Caco-2 (cell line): ENCODE data around the gene MVB12A. TPM values are rescaled to one million over a fixed set of nuclear protein-coding genes. Genes with fewer than 3 reads are reported as not detected.
A peak's percentile ranks its signal among the peaks of the same experiment; 100 is the strongest.

Experiments
- BruUV-seq: library from RNA; stranded (reverse); fragments of 400-500 nt; replicated peaks from 2 replicates; lab custom pipeline; 2021; lab: Mats Ljungman, UMichigan
- CTCF ChIA-PET: fragments of 300-600 bp; sonication (Branson Sonifier 250); formaldehyde crosslinking; loops from one replicate; lab custom pipeline; 2022; ENCODE audit warnings: antibody characterized with exemption; lab: Charles Lee
- POLR2A ChIA-PET: fragments of 300-600 bp; sonication (Branson Sonifier 250); formaldehyde crosslinking; loops from one replicate; lab custom pipeline; 2022; ENCODE audit warnings: antibody characterized with exemption; lab: Charles Lee
- DNase-seq, 2 experiments: peaks; one replicate each; pipeline versions ENCODE4 v3.0.0 to v3.0.0-alpha.2; 2020 to 2022
- H3K27me3 ChIP-seq: replicated peaks from 2 replicates; pipeline ENCODE4 v1.6.0; 2011; ENCODE audit warnings: low read length; ENCODE audit not compliant: control insufficient read depth, insufficient read depth
- H3K36me3 ChIP-seq: 2 replicates; pipeline ENCODE4 v1.5.1; 2011; ENCODE audit warnings: low read length; ENCODE audit not compliant: control insufficient read depth, insufficient read depth
- H3K4me1 ChIP-seq: fragments of 250-450 bp; sonication (Bioruptor Pico); 2 replicates; pipeline ENCODE4 v1.5.1; 2020; ENCODE audit warnings: mild to moderate bottlenecking
- H3K4me3 ChIP-seq: 2 replicates; pipeline ENCODE4 v1.5.1; 2011; ENCODE audit warnings: low read depth, mild to moderate bottlenecking, control low read depth, low read length
- H3K9me3 ChIP-seq: fragments of 250-450 bp; sonication (Bioruptor Pico); 2 replicates; pipeline ENCODE4 v1.5.1; 2020; ENCODE audit warnings: mild to moderate bottlenecking, moderate library complexity
- H3K27ac Mint-ChIP-seq: one replicate; pipeline ENCODE4 v1.8.0; 2022; ENCODE audit warnings: mixed read lengths; ENCODE audit not compliant: unreplicated experiment
- H3K27me3 Mint-ChIP-seq: one replicate; pipeline ENCODE4 v1.8.0; 2022; ENCODE audit warnings: mixed read lengths; ENCODE audit not compliant: insufficient read depth, unreplicated experiment
- H3K36me3 Mint-ChIP-seq: one replicate; pipeline ENCODE4 v1.8.0; 2022; ENCODE audit warnings: mild to moderate bottlenecking, mixed read lengths; ENCODE audit not compliant: insufficient read depth, unreplicated experiment
- H3K4me1 Mint-ChIP-seq: one replicate; pipeline ENCODE4 v1.8.0; 2022; ENCODE audit warnings: low read depth, mixed read lengths; ENCODE audit not compliant: unreplicated experiment
- H3K4me3 Mint-ChIP-seq: one replicate; pipeline ENCODE4 v1.8.0; 2022; ENCODE audit warnings: mild to moderate bottlenecking, moderate library complexity, mixed read lengths; ENCODE audit not compliant: unreplicated experiment
- H3K9me3 Mint-ChIP-seq: one replicate; pipeline ENCODE4 v1.8.0; 2022; ENCODE audit warnings: mixed read lengths; ENCODE audit not compliant: unreplicated experiment
- intact Hi-C: fragments of 100-400 bp; cut with micrococcal nuclease; formaldehyde crosslinking; loops from one replicate; pipeline ENCODE4 v1.10.0; 2022; ENCODE audit not compliant: unreplicated experiment
- total RNA-seq: library from RNA; stranded (reverse); gene quantifications from 2 replicates; pipeline ENCODE4 v1.2.3, GENCODE V29; 2022
- TF ChIP-seq, protein P1 (sequence below), 2 experiments: fragments of 200-600 bp in 1 of 2; IDR thresholded peaks; 1 replicate in 1 of 2; 2 replicates in 1 of 2; pipeline versions ENCODE4 v1.5.1 to v1.8.0; 2011 to 2022; ENCODE audit warnings: antibody characterized with exemption in 1 of 2, control low read depth in 1 of 2, inconsistent platforms in 1 of 2, low read depth in 1 of 2, low read length in 1 of 2, mild to moderate bottlenecking in 1 of 2, moderate library complexity in 1 of 2; ENCODE audit not compliant: insufficient read depth in 1 of 2, severe bottlenecking in 1 of 2, unreplicated experiment in 1 of 2

Gene MVB12A
- total RNA-seq, 1 experiment from 2014 or later: 36.7 TPM

DNA sequence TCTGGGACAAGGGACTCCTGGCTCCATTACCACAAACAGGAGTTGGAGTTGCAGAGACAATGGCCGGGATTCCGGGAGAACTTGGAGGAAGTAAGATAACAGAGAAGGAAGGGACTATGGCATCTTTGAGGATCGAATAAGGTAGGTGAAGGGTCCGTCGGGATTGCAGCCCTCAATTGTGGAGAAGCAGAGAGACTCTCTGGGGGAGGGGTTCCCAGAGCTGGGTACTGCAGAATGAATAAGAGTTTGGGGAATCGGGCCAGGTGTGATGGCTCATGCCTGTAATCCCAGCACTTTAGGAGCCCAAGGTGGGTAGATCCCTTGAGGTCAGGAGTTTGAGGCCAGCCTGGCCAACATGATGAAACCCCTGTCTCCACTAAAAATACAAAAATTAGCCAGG is 18.2 kb upstream of the MVB12A start:
- Mint-ChIP-seq H3K9me3 (no peaks in the 10 kb centered on the region), H3K36me3 (peaks cover 21% of the 10 kb centered on the region), H3K4me1 (no peaks in the 10 kb centered on the region), H3K27ac (no peak overlapping the region), H3K27me3 (no peaks in the 10 kb centered on the region), H3K4me3 (no peak overlapping the region)
- H3K36me3 ChIP-seq: peaks cover 2% of the 10 kb centered on the region; the same call in 1 of the 2 replicates
- ChIA-PET POLR2A (no interaction called here), CTCF (no interaction called here)
- H3K9me3 ChIP-seq: no peaks in the 10 kb centered on the region
- no peak overlapping the region for H3K4me3 ChIP-seq
- DNase-seq: no peak
- H3K4me1 ChIP-seq: peaks cover 9% of the 10 kb centered on the region
- H3K27me3 ChIP-seq: no peaks in the 10 kb centered on the region
- BruUV-seq: no TSS peak
- intact Hi-C loops: no loop called here
- TF ChIP-seq, protein P1, sequence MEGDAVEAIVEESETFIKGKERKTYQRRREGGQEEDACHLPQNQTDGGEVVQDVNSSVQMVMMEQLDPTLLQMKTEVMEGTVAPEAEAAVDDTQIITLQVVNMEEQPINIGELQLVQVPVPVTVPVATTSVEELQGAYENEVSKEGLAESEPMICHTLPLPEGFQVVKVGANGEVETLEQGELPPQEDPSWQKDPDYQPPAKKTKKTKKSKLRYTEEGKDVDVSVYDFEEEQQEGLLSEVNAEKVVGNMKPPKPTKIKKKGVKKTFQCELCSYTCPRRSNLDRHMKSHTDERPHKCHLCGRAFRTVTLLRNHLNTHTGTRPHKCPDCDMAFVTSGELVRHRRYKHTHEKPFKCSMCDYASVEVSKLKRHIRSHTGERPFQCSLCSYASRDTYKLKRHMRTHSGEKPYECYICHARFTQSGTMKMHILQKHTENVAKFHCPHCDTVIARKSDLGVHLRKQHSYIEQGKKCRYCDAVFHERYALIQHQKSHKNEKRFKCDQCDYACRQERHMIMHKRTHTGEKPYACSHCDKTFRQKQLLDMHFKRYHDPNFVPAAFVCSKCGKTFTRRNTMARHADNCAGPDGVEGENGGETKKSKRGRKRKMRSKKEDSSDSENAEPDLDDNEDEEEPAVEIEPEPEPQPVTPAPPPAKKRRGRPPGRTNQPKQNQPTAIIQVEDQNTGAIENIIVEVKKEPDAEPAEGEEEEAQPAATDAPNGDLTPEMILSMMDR (IDR thresholded peaks at IDR 0.05; ENCODE audit: insufficient read depth in 1 of 2, low read depth in 1 of 2, low read length in 1 of 2, severe bottlenecking in 1 of 2, unreplicated experiment in 1 of 2): no peak

DNA sequence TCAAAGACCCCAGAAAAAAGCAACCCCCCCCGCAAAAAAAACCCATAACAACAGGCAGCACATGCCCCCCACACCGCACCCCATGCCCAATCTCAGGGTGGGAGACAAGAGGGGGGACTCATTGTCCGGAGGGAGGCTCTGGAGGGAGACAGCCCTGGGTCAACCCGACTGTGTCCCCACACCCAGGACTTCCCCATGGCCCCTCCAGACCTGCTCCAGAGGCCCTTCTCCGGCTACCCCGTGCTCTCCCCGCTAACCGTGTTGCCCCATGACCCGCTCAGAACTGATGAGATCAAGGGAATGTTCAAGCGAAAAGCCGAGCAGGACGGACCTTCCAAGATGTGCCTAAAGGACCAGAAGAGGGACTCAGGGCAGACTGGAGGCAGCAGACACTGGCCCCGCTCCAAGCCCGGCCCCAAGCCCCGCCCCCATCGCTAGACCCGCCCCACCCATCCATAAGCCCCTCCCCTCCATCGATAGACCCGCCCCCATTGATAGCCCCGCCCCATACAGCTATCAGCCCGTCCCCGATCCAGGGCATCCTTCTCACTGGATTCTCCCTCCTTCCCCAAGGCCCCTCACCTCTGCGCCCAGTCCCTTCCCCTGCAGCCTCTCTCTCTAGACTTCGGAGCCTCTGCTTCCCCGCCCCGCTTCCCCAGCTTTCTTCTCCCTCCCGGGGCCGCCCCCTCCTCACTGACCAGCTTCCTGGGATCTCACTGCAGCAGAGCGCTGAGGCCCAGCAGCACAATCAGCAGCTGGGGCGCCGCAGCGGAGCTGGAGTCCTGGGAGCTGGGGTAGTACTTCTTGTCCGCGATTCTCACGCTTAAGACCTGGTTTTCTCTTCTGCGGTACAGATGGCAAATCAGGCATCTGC is 16.6 kb upstream of the MVB12A start:
- H3K9me3 Mint-ChIP-seq: no peaks in the 10 kb centered on the region
- intact Hi-C loops: no loop called here
- H3K4me1 Mint-ChIP-seq: peaks cover 10% of the 10 kb centered on the region
- no peak overlapping the region for H3K4me3 Mint-ChIP-seq
- BruUV-seq: TSS peak; percentile 12
- POLR2A ChIA-PET: no interaction called here
- H3K27me3 ChIP-seq: no peaks in the 10 kb centered on the region
- no peaks in the 10 kb centered on the region for H3K27me3 Mint-ChIP-seq
- peaks cover 13% of the 10 kb centered on the region for H3K4me1 ChIP-seq
- no peak overlapping the region for H3K4me3 ChIP-seq
- H3K27ac Mint-ChIP-seq: no peak overlapping the region
- H3K36me3 Mint-ChIP-seq: peaks cover 21% of the 10 kb centered on the region
- H3K36me3 ChIP-seq: peaks cover 2% of the 10 kb centered on the region; the same call in 1 of the 2 replicates
- CTCF ChIA-PET: no interaction called here
- no peak for DNase-seq
- TF ChIP-seq, protein P1 (IDR thresholded peaks at IDR 0.05; ENCODE audit: insufficient read depth in 1 of 2, low read depth in 1 of 2, low read length in 1 of 2, severe bottlenecking in 1 of 2, unreplicated experiment in 1 of 2): no peak
- no peaks in the 10 kb centered on the region for H3K9me3 ChIP-seq

DNA sequence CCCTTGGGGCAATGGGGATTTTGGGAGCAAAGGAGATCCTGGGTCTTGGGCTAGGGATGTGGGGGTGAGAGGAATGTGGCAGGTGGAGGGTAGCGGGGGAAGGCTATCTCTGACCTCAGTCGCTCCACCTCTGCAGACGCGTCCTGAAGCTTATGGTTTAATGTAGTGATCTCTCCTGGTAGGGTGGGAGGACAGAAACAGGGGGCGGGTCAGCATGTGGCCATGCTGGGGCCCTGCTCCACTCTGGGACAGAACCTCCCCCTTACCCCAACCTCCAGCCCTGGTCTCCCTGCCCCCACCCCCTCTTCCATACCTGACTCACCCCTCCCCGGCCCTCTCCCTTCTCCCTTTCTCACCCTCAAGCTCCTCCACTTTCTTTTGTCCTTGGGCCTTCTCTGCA is 15.8 kb upstream of the MVB12A start:
- POLR2A ChIA-PET: no interaction called here
- no peak overlapping the region for H3K27ac Mint-ChIP-seq
- H3K4me1 Mint-ChIP-seq: peaks cover 10% of the 10 kb centered on the region

More for the DNA sequence above, 15.8 kb upstream of the MVB12A start:
- intact Hi-C loops: no loop called here
- Mint-ChIP-seq H3K36me3 (peaks cover 21% of the 10 kb centered on the region), H3K9me3 (no peaks in the 10 kb centered on the region), H3K4me3 (peak overlapping the region; percentile 76), H3K27me3 (no peaks in the 10 kb centered on the region)
- TF ChIP-seq, protein P1 (IDR thresholded peaks at IDR 0.05; ENCODE audit: insufficient read depth in 1 of 2, low read depth in 1 of 2, low read length in 1 of 2, severe bottlenecking in 1 of 2, unreplicated experiment in 1 of 2): no peak
- no peak for DNase-seq
- Histone ChIP-seq H3K4me1 (peaks cover 13% of the 10 kb centered on the region), H3K9me3 (no peaks in the 10 kb centered on the region), H3K27me3 (no peaks in the 10 kb centered on the region), H3K4me3 (peak overlapping the region; percentile 42; the same call in 1 of the 2 replicates), H3K36me3 (peaks cover 2% of the 10 kb centered on the region; the same call in 1 of the 2 replicates)
- CTCF ChIA-PET: no interaction called here
- no TSS peak for BruUV-seq
